Neural progenitor cell (in vitro differentiated cells): ENCODE measurements around the gene PSPN.

ENCODE experiments used
- CTCF ChIP-seq: fragments of 200-600 bp; sonication (generic); IDR thresholded peaks from 2 replicates; pipeline ENCODE4 v1.5.1; 2017; ENCODE audit warnings: antibody characterized with exemption, mild to moderate bottlenecking
- EZH2 ChIP-seq: fragments of 200-600 bp; sonication (generic); IDR thresholded peaks from 2 replicates; pipeline ENCODE4 v1.6.1; 2017; ENCODE audit warnings: antibody characterized with exemption, mild to moderate bottlenecking, moderate library complexity

- no peak for TF ChIP-seq CTCF
- TF ChIP-seq EZH2: no peak
These were observed 38.2 kb upstream of the PSPN start for GRCh38 chr19:6413721-6414643.
